ENCODE data around the gene FHIP1B.

DNA sequence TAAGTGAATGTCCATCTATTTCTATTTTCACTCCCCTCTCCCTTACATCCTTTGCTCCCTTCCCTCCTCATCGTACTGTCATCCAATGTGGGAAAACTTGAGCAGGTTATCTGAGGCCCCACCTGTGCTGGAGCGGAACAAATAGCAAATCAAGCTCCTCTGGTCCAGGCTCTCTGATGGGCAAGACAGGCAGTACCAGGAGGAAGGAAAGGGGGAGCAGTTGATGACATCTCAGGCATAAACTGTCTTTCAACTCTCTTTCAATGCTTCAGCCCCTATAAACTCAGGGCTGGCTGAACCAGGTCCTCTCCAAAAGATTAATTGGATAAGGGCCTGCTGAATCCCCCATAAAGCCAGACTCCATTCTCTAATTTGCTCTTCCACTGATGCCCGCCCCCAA is 23.7 kb upstream of the FHIP1B start:
- TF ChIP-seq CTCF (IDR thresholded peaks at IDR 0.05) (no peak), POLR2A (IDR thresholded peaks at IDR 0.05) (no peak)
